Heart left ventricle (tissue), 13 donors: Measurements from ENCODE around the gene SH3RF3.

Experiments used
- POLR2A ChIP-seq, 2 donors: fragments of 450-650 bp; IDR thresholded peaks; one replicate each; pipeline ENCODE4 v1.6.1; 2017; ENCODE audit warnings: antibody characterized with exemption in 2 of 2, mild to moderate bottlenecking in 2 of 2, moderate library complexity in 2 of 2
- TF ChIP-seq, protein P1 (sequence below), 12 donors: fragments of 200-600 bp; sonication (generic) in 4 of 12; IDR thresholded peaks; one replicate each; pipeline versions ENCODE4 v1.5.0 to v1.8.0; 2018 to 2022; ENCODE audit warnings: antibody characterized with exemption in 12 of 12, mild to moderate bottlenecking in 5 of 12
- donor health status: ischemic (EF 13 %, LVEDD 7.1; RV severe dilation, severe dysfunction).
- donor health status: DM: no; HTN: yes; CAD: no.
- donor health status: DM: no; HTN: no; CAD: no.
- donor health status: ischemic (EF 25% LVEDD 6.9; RV normal size, moderate dysfunction).
- donor health status: ischemic (EF 25% LVEDD 5.7; RV mildly dilated, moderate dysfunction).
- donor health status: ischemic (EF 35%, LVEDD 5.7; RV mildly dilated, moderate dysfunction).
- donor health status: nonischemic (EF 11% LVEDD 7.7; RV severe dilation, severe dysfunction).
- donor health status: DM: yes; HTN: yes; CAD: no.
- donor health status: PGD.
- donor health status: ischemic (EF 29% LVEDD 5.4; RV normal size, mild dysfunction).
- donor health status: nonischemic (EF 23%, LVEDD 6.1; RV moderate dilation, normal function).

GRCh38 chr2:109300582-109300981 lies 171.6 kb downstream of the SH3RF3 start:
- TF ChIP-seq, protein P1, sequence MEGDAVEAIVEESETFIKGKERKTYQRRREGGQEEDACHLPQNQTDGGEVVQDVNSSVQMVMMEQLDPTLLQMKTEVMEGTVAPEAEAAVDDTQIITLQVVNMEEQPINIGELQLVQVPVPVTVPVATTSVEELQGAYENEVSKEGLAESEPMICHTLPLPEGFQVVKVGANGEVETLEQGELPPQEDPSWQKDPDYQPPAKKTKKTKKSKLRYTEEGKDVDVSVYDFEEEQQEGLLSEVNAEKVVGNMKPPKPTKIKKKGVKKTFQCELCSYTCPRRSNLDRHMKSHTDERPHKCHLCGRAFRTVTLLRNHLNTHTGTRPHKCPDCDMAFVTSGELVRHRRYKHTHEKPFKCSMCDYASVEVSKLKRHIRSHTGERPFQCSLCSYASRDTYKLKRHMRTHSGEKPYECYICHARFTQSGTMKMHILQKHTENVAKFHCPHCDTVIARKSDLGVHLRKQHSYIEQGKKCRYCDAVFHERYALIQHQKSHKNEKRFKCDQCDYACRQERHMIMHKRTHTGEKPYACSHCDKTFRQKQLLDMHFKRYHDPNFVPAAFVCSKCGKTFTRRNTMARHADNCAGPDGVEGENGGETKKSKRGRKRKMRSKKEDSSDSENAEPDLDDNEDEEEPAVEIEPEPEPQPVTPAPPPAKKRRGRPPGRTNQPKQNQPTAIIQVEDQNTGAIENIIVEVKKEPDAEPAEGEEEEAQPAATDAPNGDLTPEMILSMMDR (IDR thresholded peaks at IDR 0.05): no peak
- no peak for TF ChIP-seq POLR2A (IDR thresholded peaks at IDR 0.05)
